HepG2 (cell line): Measurements from ENCODE around the gene TMEM219. TPM values are rescaled to one million over a fixed set of nuclear protein-coding genes. Genes with fewer than 3 reads are reported as not detected.

Experiments used
- AGO2 ChIP-seq: fragments of 200-400 bp; formaldehyde crosslinking; optimal IDR thresholded peaks from 2 replicates; pipeline ENCODE3; 2017; ENCODE audit warnings: mild to moderate bottlenecking, low read depth, low read length, moderate library complexity
- BRCA1 ChIP-seq: sonication (generic); formaldehyde crosslinking; IDR thresholded peaks from 2 replicates; pipeline ENCODE4 v1.4.0; 2020; ENCODE audit warnings: missing genetic modification reagents
- DNMT1 ChIP-seq: sonication (generic); formaldehyde crosslinking; IDR thresholded peaks from 2 replicates; pipeline ENCODE4 v1.5.1; 2020; ENCODE audit warnings: mild to moderate bottlenecking, missing genetic modification reagents
- ETV5 ChIP-seq: IDR thresholded peaks from 2 replicates; pipeline ENCODE4 v1.6.1; 2018; ENCODE audit warnings: missing biosample characterization, missing genetic modification reagents, inconsistent platforms, borderline replicate concordance
- EZH2 ChIP-seq: conservative IDR thresholded peaks from 2 replicates; pipeline ENCODE4 v1.6.1; 2012; ENCODE audit warnings: mild to moderate bottlenecking, low read depth, low read length, moderate library complexity
- MBD4 ChIP-seq: IDR thresholded peaks from 2 replicates; pipeline ENCODE4 v1.6.1; 2012; ENCODE audit warnings: low read length, inconsistent platforms, borderline replicate concordance
- NCOA1 ChIP-seq: sonication (generic); formaldehyde crosslinking; IDR thresholded peaks from 2 replicates; pipeline ENCODE4 v1.9.0; 2021; ENCODE audit warnings: missing genetic modification reagents
- RAD51 ChIP-seq: fragments of 450-650 bp; IDR thresholded peaks from 2 replicates; pipeline ENCODE4 v1.6.1; 2016; ENCODE audit warnings: borderline replicate concordance
- RBAK ChIP-seq: sonication (generic); formaldehyde crosslinking; IDR thresholded peaks from 2 replicates; pipeline ENCODE4 v1.5.1; 2020; ENCODE audit warnings: mild to moderate bottlenecking, missing genetic modification reagents
- RFX3 ChIP-seq: IDR thresholded peaks from 2 replicates; pipeline ENCODE4 v1.6.1; 2016; ENCODE audit warnings: missing biosample characterization, missing genetic modification reagents
- SOX5 ChIP-seq: IDR thresholded peaks from 2 replicates; pipeline ENCODE4 v1.6.1; 2016; ENCODE audit warnings: borderline replicate concordance
- TBX2 ChIP-seq: sonication (generic); formaldehyde crosslinking; IDR thresholded peaks from 2 replicates; pipeline ENCODE4 v1.5.0; 2020; ENCODE audit warnings: missing genetic modification reagents, mild to moderate bottlenecking, borderline replicate concordance
- ZNF256 ChIP-seq: sonication (generic); formaldehyde crosslinking; conservative IDR thresholded peaks from 2 replicates; pipeline ENCODE4 v1.4.0; 2020; ENCODE audit warnings: missing genetic modification reagents
- ZNF614 ChIP-seq: IDR thresholded peaks from 2 replicates; pipeline ENCODE4 v1.6.1; 2018; ENCODE audit warnings: missing biosample characterization, missing genetic modification reagents, inconsistent platforms, borderline replicate concordance
- ZNF772 ChIP-seq: sonication (generic); formaldehyde crosslinking; IDR thresholded peaks from 2 replicates; pipeline ENCODE4 v1.5.0; 2020; ENCODE audit warnings: mild to moderate bottlenecking, missing genetic modification reagents
- polyA plus RNA-seq, 8 experiments: library from polyadenylated mRNA; depleted of rRNA in 3 of 8; stranded (reverse) in 7 of 8; unstranded in 1 of 8; fragments of >200 nt; fragmentation: Illumina TruSeq in 4 of 8; extraction: Trizol in 4 of 8; gene quantifications; 2 replicates each; pipeline versions ENCODE4 v1.2.1 to v1.2.3, GENCODE V29; 2011 to 2016; ENCODE audit warnings: low read depth in 4 of 8, missing spikeins in 1 of 8, mixed read lengths in 1 of 8; ENCODE audit not compliant: insufficient read depth in 1 of 8
- total RNA-seq, 5 experiments: library from RNA; depleted of rRNA; stranded (reverse); fragments of >200 nt; fragmentation: Illumina TruSeq; extraction: Trizol; gene quantifications; 2 replicates each; pipeline ENCODE4 v1.2.3, GENCODE V29; 2016; ENCODE audit warnings: low read depth in 1 of 5
- TF ChIP-seq, protein P1 (sequence below): sonication (generic); formaldehyde crosslinking; IDR thresholded peaks from 2 replicates; pipeline ENCODE4 v1.8.0; 2023; ENCODE audit warnings: mild to moderate bottlenecking, missing genetic modification reagents
- TF ChIP-seq, protein P2 (sequence below): sonication (generic); formaldehyde crosslinking; IDR thresholded peaks from 2 replicates; pipeline ENCODE4 v1.4.0; 2020; ENCODE audit warnings: mild to moderate bottlenecking, missing genetic modification reagents, borderline replicate concordance
- TF ChIP-seq, protein P3 (sequence below): sonication (generic); formaldehyde crosslinking; conservative IDR thresholded peaks from 2 replicates; pipeline ENCODE4 v1.5.0; 2020; ENCODE audit warnings: missing genetic modification reagents
- TF ChIP-seq, protein P4 (sequence below), 2 experiments: sonication (generic) in 1 of 2; formaldehyde crosslinking in 1 of 2; IDR thresholded peaks; 2 replicates each; pipeline versions ENCODE4 v1.4.0 to v1.6.1; 2018 to 2020; ENCODE audit warnings: missing genetic modification reagents in 2 of 2, borderline replicate concordance in 1 of 2, low read depth in 1 of 2, mild to moderate bottlenecking in 1 of 2, missing biosample characterization in 1 of 2

The TMEM219 gene
- total and polyA plus RNA-seq, 2 of the 13 experiments (the other 11 are each of a cell fraction or from before 2014, with no cell fraction given), result 105 to 115 TPM

DNA sequence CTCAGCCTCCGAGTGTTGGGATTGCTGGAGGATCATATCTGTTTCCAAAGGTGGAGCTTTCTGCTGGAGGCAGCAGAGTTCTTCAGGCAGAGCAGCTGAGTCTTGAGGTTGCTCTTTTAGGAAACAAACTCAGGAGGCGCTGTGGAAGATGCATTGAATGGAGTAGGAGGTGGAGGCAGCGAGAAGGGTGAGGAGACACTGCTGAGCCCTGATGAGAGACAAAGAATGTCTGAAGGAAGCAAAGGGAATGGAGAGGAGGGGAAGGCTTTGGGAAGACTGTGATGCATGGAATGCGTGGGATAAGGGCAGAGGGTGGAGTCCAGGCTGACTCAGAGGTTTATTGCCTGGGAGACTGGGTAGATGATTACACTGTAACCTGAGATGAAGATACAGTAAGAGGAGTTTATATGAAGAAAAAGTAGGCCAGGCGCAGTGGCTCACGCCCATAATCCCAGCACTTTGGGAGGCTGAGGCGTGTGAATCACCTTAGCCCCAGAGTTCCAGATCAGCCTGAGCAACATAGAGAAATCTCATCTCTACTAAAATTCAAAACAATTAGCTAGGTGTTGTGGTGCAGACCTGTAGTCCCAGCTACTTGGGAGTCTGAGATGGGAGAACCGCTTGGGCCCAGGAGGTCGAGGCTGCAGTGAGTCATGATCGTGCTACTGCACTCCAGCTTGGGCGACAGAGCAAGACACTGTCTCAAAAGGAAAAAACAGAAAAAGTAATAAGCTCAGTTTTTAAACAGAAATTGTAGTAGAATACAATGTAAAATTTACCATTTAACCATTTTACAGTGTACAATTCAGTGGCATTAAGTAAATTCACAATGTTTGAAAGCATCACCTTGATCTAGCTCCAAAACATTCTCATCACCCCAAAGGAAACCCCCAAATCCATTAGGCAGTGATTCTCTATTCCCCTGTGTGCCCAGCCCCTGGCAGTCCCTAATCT is 17.8 kb upstream of the TMEM219 start (continued):
- TF ChIP-seq, protein P1, sequence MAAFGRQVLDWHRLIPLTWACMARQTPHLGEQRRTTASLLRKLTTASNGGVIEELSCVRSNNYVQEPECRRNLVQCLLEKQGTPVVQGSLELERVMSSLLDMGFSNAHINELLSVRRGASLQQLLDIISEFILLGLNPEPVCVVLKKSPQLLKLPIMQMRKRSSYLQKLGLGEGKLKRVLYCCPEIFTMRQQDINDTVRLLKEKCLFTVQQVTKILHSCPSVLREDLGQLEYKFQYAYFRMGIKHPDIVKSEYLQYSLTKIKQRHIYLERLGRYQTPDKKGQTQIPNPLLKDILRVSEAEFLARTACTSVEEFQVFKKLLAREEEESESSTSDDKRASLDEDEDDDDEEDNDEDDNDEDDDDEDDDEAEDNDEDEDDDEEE (CRISPR knock-in tag), result peak; percentile 17; the same call in 1 of the 2 replicates
- TF ChIP-seq RAD51 (no peak), MBD4 (no peak), ZNF256 (CRISPR knock-in tag) (no peak), ZNF772 (0 out of 2 replicates have a peak, but pooled peaks have one; percentile 15), ETV5 (CRISPR knock-in tag) (peak; percentile 16; the same call in 1 of the 2 replicates), RFX3 (CRISPR knock-in tag) (0 out of 2 replicates have a peak, but pooled peaks have one; percentile 23), RBAK (CRISPR knock-in tag) (no peak), AGO2 (no peak), ZNF614 (0 out of 2 replicates have a peak, but pooled peaks have one; percentile 36), TBX2 (peak; percentile 73; the same call in 1 of the 2 replicates), NCOA1 (0 out of 2 replicates have a peak, but pooled peaks have one; percentile 36), DNMT1 (CRISPR knock-in tag) (no peak), SOX5 (CRISPR knock-in tag) (peak; percentile 39; the same call in 1 of the 2 replicates), BRCA1 (CRISPR knock-in tag) (0 out of 2 replicates have a peak, but pooled peaks have one; percentile 25), EZH2 (no peak)
- TF ChIP-seq, protein P2, sequence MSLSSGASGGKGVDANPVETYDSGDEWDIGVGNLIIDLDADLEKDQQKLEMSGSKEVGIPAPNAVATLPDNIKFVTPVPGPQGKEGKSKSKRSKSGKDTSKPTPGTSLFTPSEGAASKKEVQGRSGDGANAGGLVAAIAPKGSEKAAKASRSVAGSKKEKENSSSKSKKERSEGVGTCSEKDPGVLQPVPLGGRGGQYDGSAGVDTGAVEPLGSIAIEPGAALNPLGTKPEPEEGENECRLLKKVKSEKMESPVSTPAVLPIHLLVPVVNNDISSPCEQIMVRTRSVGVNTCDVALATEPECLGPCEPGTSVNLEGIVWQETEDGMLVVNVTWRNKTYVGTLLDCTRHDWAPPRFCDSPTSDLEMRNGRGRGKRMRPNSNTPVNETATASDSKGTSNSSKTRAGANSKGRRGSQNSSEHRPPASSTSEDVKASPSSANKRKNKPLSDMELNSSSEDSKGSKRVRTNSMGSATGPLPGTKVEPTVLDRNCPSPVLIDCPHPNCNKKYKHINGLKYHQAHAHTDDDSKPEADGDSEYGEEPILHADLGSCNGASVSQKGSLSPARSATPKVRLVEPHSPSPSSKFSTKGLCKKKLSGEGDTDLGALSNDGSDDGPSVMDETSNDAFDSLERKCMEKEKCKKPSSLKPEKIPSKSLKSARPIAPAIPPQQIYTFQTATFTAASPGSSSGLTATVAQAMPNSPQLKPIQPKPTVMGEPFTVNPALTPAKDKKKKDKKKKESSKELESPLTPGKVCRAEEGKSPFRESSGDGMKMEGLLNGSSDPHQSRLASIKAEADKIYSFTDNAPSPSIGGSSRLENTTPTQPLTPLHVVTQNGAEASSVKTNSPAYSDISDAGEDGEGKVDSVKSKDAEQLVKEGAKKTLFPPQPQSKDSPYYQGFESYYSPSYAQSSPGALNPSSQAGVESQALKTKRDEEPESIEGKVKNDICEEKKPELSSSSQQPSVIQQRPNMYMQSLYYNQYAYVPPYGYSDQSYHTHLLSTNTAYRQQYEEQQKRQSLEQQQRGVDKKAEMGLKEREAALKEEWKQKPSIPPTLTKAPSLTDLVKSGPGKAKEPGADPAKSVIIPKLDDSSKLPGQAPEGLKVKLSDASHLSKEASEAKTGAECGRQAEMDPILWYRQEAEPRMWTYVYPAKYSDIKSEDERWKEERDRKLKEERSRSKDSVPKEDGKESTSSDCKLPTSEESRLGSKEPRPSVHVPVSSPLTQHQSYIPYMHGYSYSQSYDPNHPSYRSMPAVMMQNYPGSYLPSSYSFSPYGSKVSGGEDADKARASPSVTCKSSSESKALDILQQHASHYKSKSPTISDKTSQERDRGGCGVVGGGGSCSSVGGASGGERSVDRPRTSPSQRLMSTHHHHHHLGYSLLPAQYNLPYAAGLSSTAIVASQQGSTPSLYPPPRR, result peak; percentile 34; the same call in 1 of the 2 replicates
- TF ChIP-seq, protein P3, sequence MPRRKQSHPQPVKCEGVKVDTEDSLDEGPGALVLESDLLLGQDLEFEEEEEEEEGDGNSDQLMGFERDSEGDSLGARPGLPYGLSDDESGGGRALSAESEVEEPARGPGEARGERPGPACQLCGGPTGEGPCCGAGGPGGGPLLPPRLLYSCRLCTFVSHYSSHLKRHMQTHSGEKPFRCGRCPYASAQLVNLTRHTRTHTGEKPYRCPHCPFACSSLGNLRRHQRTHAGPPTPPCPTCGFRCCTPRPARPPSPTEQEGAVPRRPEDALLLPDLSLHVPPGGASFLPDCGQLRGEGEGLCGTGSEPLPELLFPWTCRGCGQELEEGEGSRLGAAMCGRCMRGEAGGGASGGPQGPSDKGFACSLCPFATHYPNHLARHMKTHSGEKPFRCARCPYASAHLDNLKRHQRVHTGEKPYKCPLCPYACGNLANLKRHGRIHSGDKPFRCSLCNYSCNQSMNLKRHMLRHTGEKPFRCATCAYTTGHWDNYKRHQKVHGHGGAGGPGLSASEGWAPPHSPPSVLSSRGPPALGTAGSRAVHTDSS (CRISPR knock-in tag), result no peak
- TF ChIP-seq, protein P4, sequence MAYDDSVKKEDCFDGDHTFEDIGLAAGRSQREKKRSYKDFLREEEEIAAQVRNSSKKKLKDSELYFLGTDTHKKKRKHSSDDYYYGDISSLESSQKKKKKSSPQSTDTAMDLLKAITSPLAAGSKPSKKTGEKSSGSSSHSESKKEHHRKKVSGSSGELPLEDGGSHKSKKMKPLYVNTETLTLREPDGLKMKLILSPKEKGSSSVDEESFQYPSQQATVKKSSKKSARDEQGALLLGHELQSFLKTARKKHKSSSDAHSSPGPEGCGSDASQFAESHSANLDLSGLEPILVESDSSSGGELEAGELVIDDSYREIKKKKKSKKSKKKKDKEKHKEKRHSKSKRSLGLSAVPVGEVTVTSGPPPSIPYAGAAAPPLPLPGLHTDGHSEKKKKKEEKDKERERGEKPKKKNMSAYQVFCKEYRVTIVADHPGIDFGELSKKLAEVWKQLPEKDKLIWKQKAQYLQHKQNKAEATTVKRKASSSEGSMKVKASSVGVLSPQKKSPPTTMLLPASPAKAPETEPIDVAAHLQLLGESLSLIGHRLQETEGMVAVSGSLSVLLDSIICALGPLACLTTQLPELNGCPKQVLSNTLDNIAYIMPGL (CRISPR knock-in tag; IDR thresholded peaks at IDR 0.05; ENCODE audit: borderline replicate concordance in 1 of 2, low read depth in 1 of 2), result 0 out of 4 replicates have a peak, but pooled peaks of 1 of the 2 experiments have one; percentile 24
